ENCODE results near the gene PDK2. TPM values are rescaled to one million over a fixed set of nuclear protein-coding genes. Genes with fewer than 3 reads are reported as not detected.

PDK2 gene
- total RNA-seq, 1 donor from 2014 or later: 37.1 TPM

DNA sequence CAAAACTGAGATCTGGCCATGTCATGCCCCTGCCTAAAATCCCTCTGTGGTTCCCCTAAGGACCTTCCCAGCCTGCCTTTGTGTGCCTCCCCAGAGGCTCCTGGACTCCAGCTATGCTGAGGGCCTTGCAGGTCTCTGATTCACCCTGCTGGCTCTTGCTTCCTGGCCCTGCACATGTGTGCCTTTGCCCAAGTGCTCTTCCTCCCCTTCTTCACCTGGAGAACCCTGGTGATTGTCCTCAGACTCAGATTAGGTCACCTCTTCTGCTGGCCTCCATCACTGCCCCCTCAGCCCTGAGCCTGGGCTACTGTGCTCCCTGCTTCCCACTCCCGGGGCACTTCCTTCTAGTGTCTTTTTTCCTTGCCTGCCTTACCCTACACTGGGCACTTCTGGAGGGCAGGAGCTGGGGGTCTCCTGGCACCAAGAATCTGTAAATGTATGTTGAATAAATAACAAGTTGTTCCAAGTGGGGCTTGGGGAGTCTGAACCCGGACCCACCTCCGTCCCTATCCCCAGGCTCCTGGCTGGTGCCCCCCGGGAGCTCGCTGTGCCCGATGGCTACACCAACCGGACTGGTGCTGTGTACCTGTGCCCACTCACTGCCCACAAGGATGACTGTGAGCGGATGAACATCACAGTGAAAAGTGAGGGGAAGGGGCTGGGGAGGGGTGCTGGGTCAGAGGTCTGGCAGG lies 31.4 kb upstream of the PDK2 start:
- H3K4me1 Mint-ChIP-seq (ENCODE audit: low read depth): peaks cover 2% of the 10 kb centered on the region
- DNase-seq (ENCODE audit: low spot score, unreplicated experiment): no peak
- peaks cover 16% of the 10 kb centered on the region for H3K27me3 Mint-ChIP-seq
- no peak overlapping the region for H3K27ac Mint-ChIP-seq
- TF ChIP-seq, protein P1, sequence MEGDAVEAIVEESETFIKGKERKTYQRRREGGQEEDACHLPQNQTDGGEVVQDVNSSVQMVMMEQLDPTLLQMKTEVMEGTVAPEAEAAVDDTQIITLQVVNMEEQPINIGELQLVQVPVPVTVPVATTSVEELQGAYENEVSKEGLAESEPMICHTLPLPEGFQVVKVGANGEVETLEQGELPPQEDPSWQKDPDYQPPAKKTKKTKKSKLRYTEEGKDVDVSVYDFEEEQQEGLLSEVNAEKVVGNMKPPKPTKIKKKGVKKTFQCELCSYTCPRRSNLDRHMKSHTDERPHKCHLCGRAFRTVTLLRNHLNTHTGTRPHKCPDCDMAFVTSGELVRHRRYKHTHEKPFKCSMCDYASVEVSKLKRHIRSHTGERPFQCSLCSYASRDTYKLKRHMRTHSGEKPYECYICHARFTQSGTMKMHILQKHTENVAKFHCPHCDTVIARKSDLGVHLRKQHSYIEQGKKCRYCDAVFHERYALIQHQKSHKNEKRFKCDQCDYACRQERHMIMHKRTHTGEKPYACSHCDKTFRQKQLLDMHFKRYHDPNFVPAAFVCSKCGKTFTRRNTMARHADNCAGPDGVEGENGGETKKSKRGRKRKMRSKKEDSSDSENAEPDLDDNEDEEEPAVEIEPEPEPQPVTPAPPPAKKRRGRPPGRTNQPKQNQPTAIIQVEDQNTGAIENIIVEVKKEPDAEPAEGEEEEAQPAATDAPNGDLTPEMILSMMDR (IDR thresholded peaks at IDR 0.05; ENCODE audit: unreplicated experiment): no peak
- no peaks in the 10 kb centered on the region for H3K36me3 Mint-ChIP-seq (ENCODE audit: insufficient read depth)
- H3K4me3 Mint-ChIP-seq (ENCODE audit: low read depth): no peak overlapping the region
- H3K9me3 Mint-ChIP-seq (ENCODE audit: low read depth): no peaks in the 10 kb centered on the region

DNA sequence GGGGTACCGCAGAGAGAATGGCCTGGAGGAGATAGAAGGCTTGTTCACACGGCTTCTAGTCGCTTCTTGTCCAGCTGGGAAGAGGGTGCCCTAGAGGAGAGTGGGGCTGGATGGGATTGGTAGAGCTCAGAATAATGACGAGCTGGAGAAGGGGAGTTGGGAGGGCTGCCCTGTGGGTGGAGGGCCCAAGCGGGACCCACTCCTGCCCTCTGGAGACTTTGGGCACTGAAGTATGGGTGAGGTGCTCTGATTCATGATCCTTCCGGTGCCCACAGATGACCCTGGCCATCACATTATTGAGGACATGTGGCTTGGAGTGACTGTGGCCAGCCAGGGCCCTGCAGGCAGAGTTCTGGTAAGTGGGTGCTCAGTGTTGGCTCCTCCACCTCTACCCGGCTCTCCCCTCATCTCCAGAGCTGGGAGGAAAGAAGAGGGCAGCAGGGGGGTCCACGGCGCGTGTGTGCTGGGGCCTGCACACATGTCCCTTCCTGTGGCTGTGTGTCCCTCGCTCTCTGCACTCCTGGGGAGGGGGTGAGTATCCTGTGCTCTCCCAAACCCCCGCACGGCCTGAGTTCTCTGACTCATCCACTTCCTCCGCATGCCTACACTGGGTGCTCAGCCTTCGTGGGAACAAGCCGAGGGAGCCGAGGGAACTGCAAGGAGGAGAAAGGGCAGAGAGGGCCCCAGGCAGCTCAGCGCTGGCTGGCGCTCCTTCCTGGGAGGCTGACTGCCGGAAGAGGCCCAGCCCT lies 30.7 kb upstream of the PDK2 start:
- no peaks in the 10 kb centered on the region for H3K9me3 Mint-ChIP-seq (ENCODE audit: low read depth)
- H3K27ac Mint-ChIP-seq: peak overlapping the region; percentile 20
- H3K4me1 Mint-ChIP-seq (ENCODE audit: low read depth): peaks cover 2% of the 10 kb centered on the region
- H3K4me3 Mint-ChIP-seq (ENCODE audit: low read depth): no peak overlapping the region
- peaks cover 12% of the 10 kb centered on the region for H3K27me3 Mint-ChIP-seq
- TF ChIP-seq, protein P1 (IDR thresholded peaks at IDR 0.05; ENCODE audit: unreplicated experiment): no peak
- DNase-seq (ENCODE audit: low spot score, unreplicated experiment): no peak
- H3K36me3 Mint-ChIP-seq (ENCODE audit: insufficient read depth): no peaks in the 10 kb centered on the region

DNA sequence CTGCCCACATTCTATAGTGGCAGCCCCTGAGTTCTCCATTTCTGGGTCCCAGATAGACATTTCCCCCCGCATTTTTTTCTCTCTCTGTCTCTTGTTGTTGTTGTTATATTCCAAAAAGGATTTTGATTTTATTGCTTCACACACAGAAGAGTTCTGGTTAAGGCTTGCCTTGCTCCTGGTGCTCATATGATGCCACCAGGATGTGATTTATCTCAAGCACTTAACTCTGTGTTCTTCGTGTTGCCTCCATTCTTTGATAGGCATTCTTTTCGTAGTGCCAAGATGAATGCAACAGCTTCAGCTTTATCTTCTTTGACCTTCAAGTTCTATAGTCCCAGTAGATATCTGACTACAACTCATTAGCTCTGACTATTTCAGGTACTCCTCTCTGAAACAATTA lies 30.1 kb upstream of the PDK2 start:
- Mint-ChIP-seq H3K36me3 (ENCODE audit: insufficient read depth) (no peaks in the 10 kb centered on the region), H3K4me3 (ENCODE audit: low read depth) (no peak overlapping the region), H3K27me3 (peaks cover 9% of the 10 kb centered on the region), H3K27ac (no peak overlapping the region), H3K4me1 (ENCODE audit: low read depth) (peaks cover 2% of the 10 kb centered on the region), H3K9me3 (ENCODE audit: low read depth) (no peaks in the 10 kb centered on the region)
- TF ChIP-seq, protein P1 (IDR thresholded peaks at IDR 0.05; ENCODE audit: unreplicated experiment): no peak
- no peak for DNase-seq (ENCODE audit: low spot score, unreplicated experiment)

DNA sequence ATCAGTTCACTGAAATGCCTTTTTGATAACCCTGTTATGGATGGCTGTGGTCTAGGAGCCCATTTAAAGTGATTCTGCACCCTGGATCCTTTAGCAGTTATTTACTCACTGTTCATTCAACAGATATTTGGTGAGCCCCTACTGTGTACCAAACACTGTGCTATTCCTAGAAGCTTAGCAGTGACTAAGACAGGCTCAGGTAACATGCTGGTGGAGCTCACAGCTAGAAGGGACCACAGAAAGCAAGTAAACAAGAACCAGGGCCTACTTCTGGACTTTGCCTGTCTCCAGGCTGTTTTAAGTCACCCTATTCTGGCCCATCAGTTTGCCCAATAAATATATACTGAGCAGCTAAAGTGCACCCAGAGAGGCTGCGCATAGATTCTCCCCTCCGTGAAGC lies 28.2 kb upstream of the PDK2 start:
- TF ChIP-seq, protein P1 (IDR thresholded peaks at IDR 0.05; ENCODE audit: unreplicated experiment): no peak
- Mint-ChIP-seq H3K4me1 (ENCODE audit: low read depth) (peaks cover 2% of the 10 kb centered on the region), H3K36me3 (ENCODE audit: insufficient read depth) (peaks cover 7% of the 10 kb centered on the region), H3K4me3 (ENCODE audit: low read depth) (no peak overlapping the region), H3K9me3 (ENCODE audit: low read depth) (no peaks in the 10 kb centered on the region), H3K27me3 (peaks cover 9% of the 10 kb centered on the region), H3K27ac (no peak overlapping the region)
- no peak for DNase-seq (ENCODE audit: low spot score, unreplicated experiment)

- TF ChIP-seq, protein P1 (IDR thresholded peaks at IDR 0.05; ENCODE audit: unreplicated experiment): no peak
- Mint-ChIP-seq H3K27me3 (peaks cover 9% of the 10 kb centered on the region), H3K9me3 (ENCODE audit: low read depth) (no peaks in the 10 kb centered on the region), H3K36me3 (ENCODE audit: insufficient read depth) (peaks cover 9% of the 10 kb centered on the region), H3K27ac (no peak overlapping the region), H3K4me1 (ENCODE audit: low read depth) (peaks cover 2% of the 10 kb centered on the region), H3K4me3 (ENCODE audit: low read depth) (no peak overlapping the region)
- DNase-seq (ENCODE audit: low spot score, unreplicated experiment): no peak
These were observed 27.2 kb upstream of the PDK2 start for GRCh38 chr17:50067996-50068395.
